SH-SY5Y (cell line): ENCODE data around the gene EYA2.

Experiments used
- GATA2 ChIP-seq: IDR thresholded peaks from 2 replicates; pipeline ENCODE4 v1.6.1; 2011; ENCODE audit warnings: mild to moderate bottlenecking, low read depth, low read length
- GATA3 ChIP-seq: IDR thresholded peaks from 2 replicates; pipeline ENCODE4 v1.6.1; 2011; ENCODE audit warnings: low read depth, mild to moderate bottlenecking, low read length, moderate library complexity

EYA2 gene

DNA sequence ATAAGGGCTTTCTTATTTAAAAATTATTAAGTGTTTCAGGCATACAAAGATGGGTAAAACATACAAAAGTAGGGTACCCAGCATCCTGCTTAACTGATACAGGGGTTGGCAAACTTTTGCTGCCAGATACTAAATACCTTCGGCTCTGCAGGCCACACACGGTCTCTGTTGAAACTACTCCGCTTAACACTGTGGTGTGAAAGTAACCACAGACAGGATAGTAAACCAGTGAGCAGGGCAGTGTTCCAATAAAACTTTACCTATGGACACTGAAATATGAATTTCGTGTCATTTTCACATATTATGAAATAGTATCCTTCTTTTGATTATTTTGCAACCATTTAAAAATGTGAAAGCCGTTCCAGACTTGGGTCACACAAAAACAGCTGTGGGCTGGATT lies 92.4 kb downstream of the EYA2 start:
- TF ChIP-seq GATA3 (no peak), GATA2 (no peak)

GRCh38 chr20:46990017-46990595 lies 95.5 kb downstream of the EYA2 start:
- TF ChIP-seq GATA3 (no peak), GATA2 (no peak)

GRCh38 chr20:46990596-46991104 lies 96.0 kb downstream of the EYA2 start:
- TF ChIP-seq GATA2, result no peak

DNA sequence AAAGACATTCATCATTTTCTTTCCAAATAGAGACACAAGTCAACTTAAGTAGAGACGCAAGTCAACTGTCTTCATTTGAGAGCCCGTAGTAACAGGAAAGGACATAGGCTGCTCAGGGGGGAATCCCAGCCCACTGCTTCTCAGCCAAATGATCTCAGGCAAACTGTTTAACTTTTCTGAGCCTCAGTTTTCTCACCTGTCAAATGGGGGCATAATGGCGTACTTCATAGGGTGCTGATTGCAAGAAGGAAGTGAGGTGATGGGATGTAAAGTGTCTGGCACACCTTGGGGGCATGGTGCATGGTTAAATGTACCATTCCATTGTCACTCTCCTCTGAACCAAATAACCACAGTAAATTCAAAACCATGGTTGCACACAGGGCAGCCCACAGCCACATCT lies 96.5 kb downstream of the EYA2 start:
- TF ChIP-seq GATA3 (no peak), GATA2 (no peak)

DNA sequence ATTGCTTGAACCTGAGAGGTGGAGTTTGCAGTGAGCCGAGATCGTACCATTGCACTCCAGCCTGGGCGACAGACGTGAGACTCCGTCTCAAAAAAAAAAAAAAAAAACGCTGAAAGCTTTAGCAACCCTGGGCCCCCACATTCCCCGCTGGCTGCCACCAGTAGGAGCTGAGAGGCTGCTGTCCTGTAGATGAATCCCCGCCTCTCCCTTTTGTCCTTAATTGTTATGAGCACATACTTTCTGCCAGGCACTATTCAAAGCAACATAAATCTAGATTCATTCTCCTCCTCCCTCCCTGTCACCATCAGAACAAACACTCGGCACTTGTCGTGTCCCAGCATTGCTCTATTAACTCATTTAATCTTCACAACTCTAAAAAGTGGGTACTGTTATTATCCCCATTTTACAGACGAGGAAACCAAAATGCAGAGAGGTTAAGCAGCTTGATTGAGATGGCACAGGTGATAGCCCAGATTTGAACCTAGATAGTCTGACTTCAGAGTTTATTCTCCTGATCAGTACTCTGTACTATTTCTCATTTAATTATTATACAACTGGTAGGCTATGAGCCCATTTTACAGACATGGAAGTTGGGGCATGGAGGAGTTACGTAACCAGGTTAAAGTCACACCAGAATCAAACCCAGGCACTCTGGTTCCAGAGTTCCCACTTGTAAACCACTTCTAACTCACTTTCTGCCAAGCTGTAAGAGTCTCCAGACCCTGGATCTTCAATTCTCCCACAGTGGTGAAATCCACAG lies 97.4 kb downstream of the EYA2 start:
- TF ChIP-seq GATA2 (no peak), GATA3 (no peak)

DNA sequence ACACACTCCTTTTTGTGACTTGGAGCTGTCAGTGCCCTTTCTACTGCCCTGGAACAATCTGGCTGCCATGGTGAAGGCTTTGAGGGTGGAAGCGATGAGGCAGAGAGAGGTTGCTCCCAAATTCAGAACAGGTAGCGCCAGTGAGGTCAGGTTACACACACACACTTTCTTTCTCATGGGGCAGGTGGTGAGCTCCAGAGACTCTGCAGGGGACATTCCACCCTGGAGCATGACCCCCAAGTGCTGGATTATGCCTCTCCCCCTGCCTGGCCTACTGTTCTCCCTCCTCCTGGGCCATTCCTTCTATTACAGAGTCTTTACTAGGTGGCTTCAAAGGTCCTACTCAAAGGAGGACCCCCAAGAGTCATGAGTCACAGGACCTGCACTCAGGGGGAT lies 98.0 kb downstream of the EYA2 start:
- no peak for TF ChIP-seq GATA3
- TF ChIP-seq GATA2, result no peak

- TF ChIP-seq GATA2 (no peak), GATA3 (no peak)
Observed at GRCh38 chr20:46993465-46994095, 98.9 kb downstream of the EYA2 start.

DNA sequence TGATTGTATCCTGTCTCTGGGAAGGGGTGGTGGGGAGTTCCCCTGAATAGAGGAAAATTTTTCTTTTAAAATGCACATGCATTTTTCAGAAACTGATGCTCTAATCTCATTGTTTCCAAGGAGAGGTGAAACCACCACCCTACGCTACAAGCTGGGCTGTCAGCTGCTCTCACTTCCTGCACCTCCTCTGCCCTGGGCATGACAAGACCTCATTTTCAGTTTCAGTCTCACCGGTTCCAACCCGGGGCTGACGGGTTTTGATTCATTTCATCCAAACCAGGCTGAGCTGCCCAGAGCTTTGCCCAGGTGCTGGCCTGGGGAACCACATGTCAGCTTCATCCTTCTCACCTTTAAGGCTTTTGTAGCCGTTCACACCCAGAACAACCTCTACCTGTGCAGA lies 99.7 kb downstream of the EYA2 start:
- TF ChIP-seq GATA3 (no peak), GATA2 (no peak)

DNA sequence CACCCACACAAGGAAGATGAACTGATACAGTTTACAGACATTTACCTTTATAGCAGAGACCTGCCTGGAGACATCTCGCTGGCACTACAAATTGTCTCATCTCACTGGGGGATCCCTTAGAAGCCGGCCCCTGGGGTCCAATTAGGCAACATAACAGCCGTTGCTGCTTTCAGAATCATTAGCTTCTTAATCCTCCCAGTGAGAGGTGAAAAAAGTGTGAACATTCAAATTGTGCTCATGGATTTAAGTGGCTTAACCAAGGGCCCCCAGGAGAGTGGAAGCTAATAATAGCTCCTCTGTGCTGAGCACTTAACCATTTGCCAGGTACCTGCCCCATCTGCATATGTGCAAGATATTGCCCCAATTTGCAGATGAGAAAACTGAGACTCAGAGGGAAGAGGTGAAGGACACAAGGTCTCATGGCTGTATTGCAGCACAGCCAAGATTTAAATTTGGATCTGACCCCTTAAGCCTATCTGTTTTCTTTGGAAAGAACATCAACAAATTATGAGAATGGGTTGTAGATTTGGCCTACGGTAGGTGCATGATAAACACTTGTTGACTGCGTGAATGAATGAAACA lies 101.0 kb downstream of the EYA2 start:
- TF ChIP-seq GATA3 (no peak), GATA2 (no peak)

DNA sequence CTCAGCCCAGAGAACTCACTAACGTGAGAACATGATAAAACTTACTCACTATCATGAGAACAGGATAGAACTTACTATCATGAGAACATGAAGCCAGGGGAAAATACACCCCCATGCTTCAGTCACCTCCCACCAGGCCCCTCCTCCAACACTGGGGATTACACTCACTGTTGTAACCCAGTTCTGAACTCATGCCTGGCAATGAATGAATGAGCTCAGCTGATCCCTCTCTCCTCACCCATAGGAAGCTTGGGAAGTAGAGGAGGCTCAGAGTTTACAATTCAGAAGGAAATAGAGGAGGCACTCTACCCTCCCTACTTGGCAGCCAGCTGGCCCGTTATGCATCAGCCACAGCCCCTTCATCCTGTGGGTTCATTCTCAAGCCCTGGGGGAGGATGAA lies 102.5 kb downstream of the EYA2 start:
- no peak for TF ChIP-seq GATA2
- TF ChIP-seq GATA3, result no peak

DNA sequence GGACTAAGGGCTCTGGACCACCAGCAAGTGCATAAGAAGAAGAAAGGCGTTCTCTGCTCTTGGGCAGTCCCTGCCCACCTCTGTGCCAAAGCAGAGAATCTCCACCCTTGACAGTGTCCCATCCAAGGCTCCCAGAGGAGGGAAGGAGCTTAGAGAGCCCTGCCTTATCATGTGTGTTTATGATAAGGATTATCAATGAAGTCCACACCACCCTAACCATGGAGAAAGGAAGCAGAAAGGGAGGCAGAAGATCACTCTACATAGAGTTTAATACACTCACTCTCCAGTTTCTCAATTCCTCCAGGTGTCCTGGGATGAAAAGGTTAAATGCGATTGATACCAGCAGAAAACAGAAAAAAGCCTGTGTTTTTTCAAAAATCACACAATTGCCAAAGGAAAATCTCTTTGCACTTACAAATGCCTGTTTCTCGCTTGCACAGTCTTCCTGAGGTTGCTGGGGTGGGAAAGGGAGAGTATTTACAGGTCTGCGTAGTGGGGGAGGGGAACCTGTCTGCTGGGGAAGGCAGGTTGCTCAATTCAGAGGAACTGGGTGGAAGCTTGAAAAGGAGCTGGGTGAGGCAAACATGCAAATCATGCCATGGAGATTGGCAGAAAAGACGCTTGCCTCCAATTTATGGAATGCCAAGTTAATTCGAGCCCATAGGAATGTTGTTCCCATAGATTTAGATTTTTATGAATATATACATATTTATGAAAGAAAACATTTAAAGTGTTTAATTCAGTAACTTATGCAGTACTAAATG lies 104.0 kb downstream of the EYA2 start:
- TF ChIP-seq GATA3, result no peak
- no peak for TF ChIP-seq GATA2

GRCh38 chr20:46999801-47000465 lies 105.3 kb downstream of the EYA2 start:
- TF ChIP-seq GATA3 (no peak), GATA2 (no peak)

DNA sequence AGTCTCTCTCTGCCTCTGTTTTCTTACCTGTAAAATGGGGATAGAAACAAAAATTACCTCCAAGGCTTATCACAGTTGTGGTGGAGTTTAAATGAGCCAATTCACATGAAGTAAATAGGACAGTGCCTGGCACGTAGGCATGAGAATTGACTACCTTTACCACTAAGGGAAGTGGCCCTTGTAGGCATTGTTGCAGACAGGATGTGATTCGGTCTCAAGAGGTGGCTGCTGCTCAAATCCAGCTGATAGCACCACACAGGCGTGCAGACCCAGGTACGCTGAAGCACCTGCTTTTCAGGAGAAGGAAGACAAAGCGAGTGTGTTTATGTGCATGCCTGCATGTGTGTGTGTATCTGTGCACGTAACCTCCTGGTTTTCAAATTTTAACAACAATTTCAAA lies 108.6 kb downstream of the EYA2 start:
- TF ChIP-seq GATA2 (no peak), GATA3 (no peak)

- TF ChIP-seq GATA2, result no peak
- no peak for TF ChIP-seq GATA3
Observed at GRCh38 chr20:47004179-47004578, 109.5 kb downstream of the EYA2 start.
